ENCODE results near the gene PLEKHA4. TPM values are rescaled to one million over a fixed set of nuclear protein-coding genes. Genes with fewer than 3 reads are reported as not detected.

The PLEKHA4 gene
- total RNA-seq: 1 to 10 TPM; 5.6 to 6.6 TPM

- Histone ChIP-seq H3K27ac (peak within 1 kb of the TSS; percentile 73), H3K4me3 (peak within 1 kb of the TSS; percentile 15), H3K36me3 (no peaks in the 10 kb centered on the region), H3K4me1 (peaks cover 2% of the 10 kb centered on the region), H3K9ac (ENCODE audit: low read depth in 2 of 2, low read length in 2 of 2) (peak within 1 kb of the TSS; percentile 60 to 63), H3K27me3 (peaks cover 7% of the 10 kb centered on the region), H3K9me3 (no peaks in the 10 kb centered on the region)
- DNase-seq: peak; percentile 55
- intact Hi-C loops (cut with DNase I): no loop called here
- no peak for TF ChIP-seq CTCF (IDR thresholded peaks at IDR 0.05)
These were observed at the start of gene PLEKHA4 for GRCh38 chr19:48868114-48868886. Gene PLEKHA4, minus strand, starts transcription at chr19:48868617. Its CDS starts 997 bp downstream, at chr19:48867620.

- no peak overlapping the region for H3K27ac ChIP-seq
- no peak overlapping the region for H3K9ac ChIP-seq (ENCODE audit: low read depth in 2 of 2, low read length in 2 of 2)
- TF ChIP-seq CTCF (IDR thresholded peaks at IDR 0.05): no peak
- no peak for DNase-seq
- no peaks in the 10 kb centered on the region for H3K27me3 ChIP-seq
- H3K4me3 ChIP-seq: no peak overlapping the region
- H3K9me3 ChIP-seq: no peaks in the 10 kb centered on the region
- intact Hi-C loops (cut with DNase I): no loop called here
- H3K36me3 ChIP-seq: peaks cover 13% of the 10 kb centered on the region
- H3K4me1 ChIP-seq: no peaks in the 10 kb centered on the region
These were observed 49.7 kb upstream of the PLEKHA4 start for GRCh38 chr19:48918071-48918470.

- Histone ChIP-seq H3K9me3 (no peaks in the 10 kb centered on the region), H3K27me3 (no peaks in the 10 kb centered on the region), H3K4me1 (no peaks in the 10 kb centered on the region), H3K27ac (no peak overlapping the region), H3K36me3 (peaks cover 16% of the 10 kb centered on the region), H3K4me3 (no peak overlapping the region), H3K9ac (ENCODE audit: low read depth in 2 of 2, low read length in 2 of 2) (no peak overlapping the region)
- intact Hi-C loops (cut with DNase I): no loop called here
- DNase-seq: no peak
- no peak for TF ChIP-seq CTCF (IDR thresholded peaks at IDR 0.05)
These were observed 47.3 kb upstream of the PLEKHA4 start for GRCh38 chr19:48915757-48916156.

- no peak overlapping the region for H3K4me3 ChIP-seq
- TF ChIP-seq CTCF (IDR thresholded peaks at IDR 0.05): no peak
- H3K4me1 ChIP-seq: no peaks in the 10 kb centered on the region
- H3K27me3 ChIP-seq: no peaks in the 10 kb centered on the region
- peaks cover 16% of the 10 kb centered on the region for H3K36me3 ChIP-seq
- intact Hi-C loops (cut with DNase I): no loop called here
- H3K9ac ChIP-seq (ENCODE audit: low read depth in 2 of 2, low read length in 2 of 2): no peak overlapping the region
- H3K9me3 ChIP-seq: no peaks in the 10 kb centered on the region
- H3K27ac ChIP-seq: no peak overlapping the region
- DNase-seq: no peak
These were observed 45.8 kb upstream of the PLEKHA4 start for GRCh38 chr19:48914181-48914580.

- peaks cover 16% of the 10 kb centered on the region for H3K36me3 ChIP-seq
- H3K9ac ChIP-seq (ENCODE audit: low read depth in 2 of 2, low read length in 2 of 2): no peak overlapping the region
- no peak overlapping the region for H3K4me3 ChIP-seq
- H3K27me3 ChIP-seq: no peaks in the 10 kb centered on the region
- no peaks in the 10 kb centered on the region for H3K4me1 ChIP-seq
- no peak for DNase-seq
- no peaks in the 10 kb centered on the region for H3K9me3 ChIP-seq
- intact Hi-C loops (cut with DNase I): no loop called here
- H3K27ac ChIP-seq: no peak overlapping the region
- no peak for TF ChIP-seq CTCF (IDR thresholded peaks at IDR 0.05)
These were observed 44.9 kb upstream of the PLEKHA4 start for GRCh38 chr19:48913114-48913889.
